Gastrocnemius medialis (tissue), 4 donors: ENCODE results near the gene SKIDA1. TPM values are rescaled to one million over a fixed set of nuclear protein-coding genes. Genes with fewer than 3 reads are reported as not detected.

Source experiments
- ATAC-seq, 2 donors: fragments of 150-250 bp; one replicate each; pipeline ENCODE4 v1.9.1; 2016
- DNase-seq, 2 donors: peaks; one replicate each; pipeline ENCODE4 v3.0.0-alpha.2; 2019
- H3K27ac ChIP-seq, 4 donors: fragments of 200-600 bp; sonication (generic); 1 replicate in 1 of 4; 2 replicates in 3 of 4; pipeline ENCODE4 v1.5.1; 2016 to 2018; ENCODE audit warnings: mild to moderate bottlenecking in 2 of 4, moderate library complexity in 1 of 4
- H3K27me3 ChIP-seq, 3 donors: fragments of 200-600 bp; sonication (generic) in 2 of 3; 1 replicate in 1 of 3; 2 replicates in 2 of 3; pipeline versions ENCODE4 v1.5.1 to v1.6.0; 2016 to 2019; ENCODE audit warnings: mild to moderate bottlenecking in 1 of 3, moderate library complexity in 1 of 3
- H3K36me3 ChIP-seq, 2 donors: fragments of 200-600 bp; sonication (generic) in 1 of 2; one replicate each; pipeline ENCODE4 v1.5.1; 2017 to 2018
- H3K4me1 ChIP-seq, 2 donors: fragments of 200-600 bp; sonication (generic) in 1 of 2; one replicate each; pipeline ENCODE4 v1.5.1; 2016 to 2017; ENCODE audit warnings: mild to moderate bottlenecking in 2 of 2
- H3K4me3 ChIP-seq, 4 donors: fragments of 200-600 bp; sonication (generic) in 3 of 4; 1 replicate in 1 of 4; 2 replicates in 3 of 4; pipeline ENCODE4 v1.5.1; 2016 to 2019; ENCODE audit warnings: mild to moderate bottlenecking in 2 of 4
- H3K9me3 ChIP-seq, 3 donors: fragments of 200-600 bp; sonication (generic) in 2 of 3; 1 replicate in 1 of 3; 2 replicates in 2 of 3; pipeline ENCODE4 v1.5.1; 2016 to 2019
- POLR2A ChIP-seq, 2 donors: fragments of 450-650 bp; IDR thresholded peaks; one replicate each; pipeline ENCODE4 v1.6.1; 2017; ENCODE audit warnings: antibody characterized with exemption in 2 of 2, mild to moderate bottlenecking in 2 of 2, moderate library complexity in 2 of 2
- in situ Hi-C, 4 donors: fragments of 200-750 bp; cut with MboI; loops; one replicate each; pipeline versions ENCODE4 v1.15.0 to v1.8.0; 2017; ENCODE audit warnings: low sequenced_read_pairs in 4 of 4
- intact Hi-C: fragments of 100-400 bp; cut with DNase I; formaldehyde crosslinking; loops from one replicate; pipeline ENCODE4 v1.15.1; 2023; ENCODE audit warnings: low total_unique reads
- total RNA-seq, 4 donors: library from RNA; depleted of rRNA; stranded (reverse); fragments of >200 nt; gene quantifications; one replicate each; pipeline versions ENCODE4 v1.1.0 to v1.2.3, GENCODE V29; 2016
- TF ChIP-seq, protein P1 (sequence below), 5 experiments: fragments of 450-650 bp in 3 of 5; fragments of 200-600 bp in 2 of 5; sonication (generic) in 2 of 5; IDR thresholded peaks in 4 of 5; conservative IDR thresholded peaks in 1 of 5; 1 replicate in 4 of 5; 2 replicates in 1 of 5; pipeline ENCODE4 v1.5.1; 2016 to 2019; ENCODE audit warnings: antibody characterized with exemption in 5 of 5, mild to moderate bottlenecking in 3 of 5, moderate library complexity in 3 of 5

Gene SKIDA1
- total RNA-seq, 4 donors from 2014 or later = 0.09 TPM; not detected in 3

DNA sequence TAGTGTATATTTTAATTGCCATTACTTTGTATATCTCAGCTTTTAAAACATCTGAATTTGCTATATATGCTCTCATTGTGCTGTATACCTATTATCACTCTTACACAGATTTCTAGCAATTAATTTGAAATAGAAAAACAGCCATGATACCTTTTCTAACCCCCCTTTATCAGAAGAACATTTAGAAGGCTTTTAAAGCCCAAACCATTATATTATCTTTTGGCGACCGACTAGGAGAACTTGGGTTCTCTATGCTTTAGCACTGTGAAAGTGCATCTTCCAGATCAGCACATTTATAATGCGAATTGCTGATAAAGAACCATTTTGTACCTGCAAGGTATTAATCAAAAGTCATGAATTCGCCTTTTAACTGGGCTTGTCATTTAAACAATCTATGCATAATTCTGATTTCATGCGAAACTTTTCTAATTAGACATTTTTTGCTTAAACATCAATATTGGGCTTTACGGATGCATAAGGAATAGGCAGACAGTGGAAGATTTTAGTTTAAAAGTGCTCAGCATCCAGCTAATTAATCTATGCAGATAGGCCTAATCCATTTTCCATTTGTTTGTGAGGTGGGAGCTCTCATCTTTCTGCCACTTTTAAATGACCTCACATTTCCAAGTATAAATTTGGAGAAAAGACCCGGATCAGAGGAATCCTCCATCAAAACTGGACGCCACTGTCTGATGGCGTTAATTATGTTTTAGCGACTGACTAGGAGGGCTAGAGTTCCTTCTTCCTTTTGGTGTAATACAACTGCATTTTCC lies 7.4 kb upstream of the SKIDA1 start:
- intact Hi-C loops (loop anchor here (2.0 to 5.0 kb wide), 2 partner anchors 14 to 1024 kb away; no protein-coding TSS in a partner anchor), in situ Hi-C loops (no loop called here)
- Histone ChIP-seq H3K9me3 (no peaks in the 10 kb centered on the region), H3K4me1 (peaks cover 25 to 28% of the 10 kb centered on the region in 2 donors), H3K27me3 (no peaks in the 10 kb centered on the region), H3K27ac (peak overlapping the region; percentile 90 to 100 (median 98)), H3K4me3 (peak overlapping the region; percentile 66 to 98 (median 75)), H3K36me3 (peaks cover 0 to 5% of the 10 kb centered on the region in 2 donors)
- no peak for TF ChIP-seq POLR2A (IDR thresholded peaks at IDR 0.05)
- TF ChIP-seq, protein P1, sequence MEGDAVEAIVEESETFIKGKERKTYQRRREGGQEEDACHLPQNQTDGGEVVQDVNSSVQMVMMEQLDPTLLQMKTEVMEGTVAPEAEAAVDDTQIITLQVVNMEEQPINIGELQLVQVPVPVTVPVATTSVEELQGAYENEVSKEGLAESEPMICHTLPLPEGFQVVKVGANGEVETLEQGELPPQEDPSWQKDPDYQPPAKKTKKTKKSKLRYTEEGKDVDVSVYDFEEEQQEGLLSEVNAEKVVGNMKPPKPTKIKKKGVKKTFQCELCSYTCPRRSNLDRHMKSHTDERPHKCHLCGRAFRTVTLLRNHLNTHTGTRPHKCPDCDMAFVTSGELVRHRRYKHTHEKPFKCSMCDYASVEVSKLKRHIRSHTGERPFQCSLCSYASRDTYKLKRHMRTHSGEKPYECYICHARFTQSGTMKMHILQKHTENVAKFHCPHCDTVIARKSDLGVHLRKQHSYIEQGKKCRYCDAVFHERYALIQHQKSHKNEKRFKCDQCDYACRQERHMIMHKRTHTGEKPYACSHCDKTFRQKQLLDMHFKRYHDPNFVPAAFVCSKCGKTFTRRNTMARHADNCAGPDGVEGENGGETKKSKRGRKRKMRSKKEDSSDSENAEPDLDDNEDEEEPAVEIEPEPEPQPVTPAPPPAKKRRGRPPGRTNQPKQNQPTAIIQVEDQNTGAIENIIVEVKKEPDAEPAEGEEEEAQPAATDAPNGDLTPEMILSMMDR (IDR thresholded peaks at IDR 0.05 in 4 of 5, conservative IDR thresholded peaks at IDR 0.05 in 1 of 5) = no peak
- ATAC-seq (no peak), DNase-seq (no peak)

DNA sequence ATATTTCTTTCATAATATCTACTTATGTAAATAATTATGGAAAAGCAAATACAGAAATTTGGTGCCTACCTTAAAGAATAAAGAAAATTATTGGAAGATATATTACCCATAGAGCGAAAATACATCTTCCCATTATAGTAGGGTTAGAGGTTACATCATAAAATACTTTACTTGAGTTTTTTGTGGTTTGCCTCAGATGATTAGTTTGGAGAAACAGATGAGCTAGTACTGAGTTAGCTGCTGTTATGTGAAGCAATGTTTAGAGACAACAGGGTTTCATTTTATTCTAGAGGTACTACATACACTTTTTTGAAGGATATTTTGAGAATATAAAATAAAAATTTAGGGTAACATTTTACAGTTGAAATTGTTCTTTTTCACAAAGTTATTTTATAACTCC lies 5.7 kb upstream of the SKIDA1 start:
- H3K27ac ChIP-seq = peak overlapping the region; percentile 90 to 100 (median 98)
- in situ Hi-C loops = no loop called here
- intact Hi-C loops = loop anchor here (5.0 kb wide), 1 partner anchor 1026 kb away; no protein-coding TSS in a partner anchor
- DNase-seq (no peak), ATAC-seq (no peak)
- TF ChIP-seq, protein P1 (IDR thresholded peaks at IDR 0.05 in 4 of 5, conservative IDR thresholded peaks at IDR 0.05 in 1 of 5) = no peak
- no peak for TF ChIP-seq POLR2A (IDR thresholded peaks at IDR 0.05)
- no peaks in the 10 kb centered on the region for H3K9me3 ChIP-seq
- no peaks in the 10 kb centered on the region for H3K27me3 ChIP-seq
- H3K4me3 ChIP-seq = peak overlapping the region; percentile 9 to 23 (median 13)
- H3K36me3 ChIP-seq = no peaks in the 10 kb centered on the region
- H3K4me1 ChIP-seq = peaks cover 25 to 30% of the 10 kb centered on the region in 2 donors

DNA sequence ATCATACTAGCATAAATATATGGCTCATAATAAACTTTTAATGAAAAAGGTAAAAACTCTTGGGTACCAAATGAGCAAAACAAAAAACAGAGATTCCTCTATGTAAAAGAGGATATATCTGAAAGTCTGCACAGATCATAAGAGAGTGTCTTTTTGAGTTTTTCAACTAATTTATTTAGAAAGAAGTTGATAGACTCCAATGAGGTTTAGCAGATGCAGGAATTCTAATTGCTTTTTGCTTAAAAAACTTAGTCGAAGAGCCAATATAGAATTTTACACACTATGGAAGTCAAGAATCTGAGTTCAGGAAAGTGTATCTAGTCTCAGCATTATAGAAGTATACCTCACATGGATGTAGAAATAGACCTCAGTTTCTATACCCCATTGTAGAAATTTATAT lies 5.2 kb upstream of the SKIDA1 start:
- in situ Hi-C loops = no loop called here
- Histone ChIP-seq H3K36me3 (no peaks in the 10 kb centered on the region), H3K27ac (peak overlapping the region; percentile 90 to 100 (median 98)), H3K27me3 (no peaks in the 10 kb centered on the region), H3K4me3 (peak overlapping the region in 3 of 4 donors; percentile 9 to 23 (median 14)), H3K4me1 (peaks cover 23 to 26% of the 10 kb centered on the region in 2 donors), H3K9me3 (no peaks in the 10 kb centered on the region)
- no peak for DNase-seq
- TF ChIP-seq POLR2A (IDR thresholded peaks at IDR 0.05) = no peak
- TF ChIP-seq, protein P1 (IDR thresholded peaks at IDR 0.05 in 4 of 5, conservative IDR thresholded peaks at IDR 0.05 in 1 of 5) = no peak
- no peak for ATAC-seq
- intact Hi-C loops = loop anchor here (5.0 kb wide), 1 partner anchor 1027 kb away; no protein-coding TSS in a partner anchor

DNA sequence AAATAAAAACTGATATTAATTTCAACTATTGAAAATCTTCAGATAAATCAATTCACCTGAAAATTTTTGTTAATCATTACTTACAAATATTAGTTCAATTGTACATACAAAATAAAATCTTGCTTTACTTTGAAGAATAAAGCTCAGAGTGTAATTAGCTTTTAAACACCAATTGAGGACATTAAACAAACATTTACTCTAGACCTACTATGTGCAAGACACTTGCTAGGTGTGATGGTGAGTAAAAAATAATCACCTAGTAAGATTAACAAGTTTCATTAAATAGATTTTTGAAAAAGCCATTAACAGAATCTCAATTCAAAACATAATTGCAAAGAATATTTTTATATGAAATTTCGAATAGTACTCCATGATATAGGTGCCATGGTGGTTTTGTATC lies 4.7 kb upstream of the SKIDA1 start:
- TF ChIP-seq POLR2A (IDR thresholded peaks at IDR 0.05) = no peak
- TF ChIP-seq, protein P1 (IDR thresholded peaks at IDR 0.05 in 4 of 5, conservative IDR thresholded peaks at IDR 0.05 in 1 of 5) = no peak
- no peaks in the 10 kb centered on the region for H3K27me3 ChIP-seq
- no peak for ATAC-seq
- peak overlapping the region in 2 of 4 donors; percentile 23 to 80 for H3K4me3 ChIP-seq
- in situ Hi-C loops = no loop called here
- no peaks in the 10 kb centered on the region for H3K36me3 ChIP-seq
- peak overlapping the region; percentile 90 to 100 (median 98) for H3K27ac ChIP-seq
- no peak for DNase-seq
- intact Hi-C loops = loop anchor here (5.0 kb wide), 1 partner anchor 1027 kb away; no protein-coding TSS in a partner anchor
- no peaks in the 10 kb centered on the region for H3K9me3 ChIP-seq
- peaks cover 21% of the 10 kb centered on the region in 2 donors for H3K4me1 ChIP-seq
